IMR-90 (cell line): ENCODE data around the gene CYB5RL. TPM values are rescaled to one million over a fixed set of nuclear protein-coding genes. Genes with fewer than 3 reads are reported as not detected.

Experiments
- ATAC-seq: fragments of 200-7000 bp; cut with Tn5 transposase; 2 replicates; pipeline ENCODE4 v1.9.1; 2020; ENCODE audit warnings: low read depth, mild to moderate bottlenecking, moderate library complexity
- BruUV-seq: library from RNA; stranded (reverse); fragments of 400-500 nt; replicated peaks from 2 replicates; lab custom pipeline; 2021; lab: Mats Ljungman, UMichigan
- CTCF ChIA-PET: fragments of 300-600 bp; formaldehyde crosslinking; extraction: SDS; loops from one replicate; lab custom pipeline; 2021; ENCODE audit warnings: antibody characterized with exemption; lab: Yijun Ruan, JAX
- POLR2A ChIA-PET: fragments of 300-600 bp; sonication (Branson Sonifier 250); formaldehyde crosslinking; loops from one replicate; lab custom pipeline; 2022; ENCODE audit warnings: antibody characterized with exemption; ENCODE audit not compliant: unreplicated experiment; lab: Charles Lee
- DNase-seq: peaks from one replicate; pipeline ENCODE4 v3.0.0; 2013
- H2AFZ ChIP-seq: replicated peaks from 2 replicates; pipeline ENCODE3; 2013; ENCODE audit warnings: low read length, mild to moderate bottlenecking; ENCODE audit not compliant: poor library complexity
- H2AK5ac ChIP-seq: 2 replicates; pipeline ENCODE4 v1.6.1; 2013; ENCODE audit warnings: low read depth, low read length, inconsistent platforms
- H2AK9ac ChIP-seq: replicated peaks from 2 replicates; pipeline ENCODE3; 2013; ENCODE audit warnings: mild to moderate bottlenecking, low read depth, low read length, moderate library complexity; ENCODE audit not compliant: poor library complexity
- H2BK120ac ChIP-seq: 2 replicates; pipeline ENCODE4 v1.6.1; 2013; ENCODE audit warnings: low read depth, low read length, inconsistent platforms
- H2BK15ac ChIP-seq: 3 replicates; pipeline ENCODE4 v1.6.1; 2013; ENCODE audit warnings: low read depth, low read length, inconsistent platforms
- H2BK20ac ChIP-seq: 2 replicates; pipeline ENCODE4 v1.6.1; 2013; ENCODE audit warnings: low read depth, mild to moderate bottlenecking, inconsistent platforms, low read length, moderate library complexity
- H2BK5ac ChIP-seq: 2 replicates; pipeline ENCODE4 v1.6.1; 2013; ENCODE audit warnings: mild to moderate bottlenecking, low read depth, low read length, inconsistent platforms; ENCODE audit not compliant: poor library complexity, severe bottlenecking
- H3K14ac ChIP-seq: replicated peaks from 2 replicates; pipeline ENCODE4 v1.6.1; 2013; ENCODE audit warnings: low read depth, low read length, inconsistent platforms
- H3K18ac ChIP-seq: 2 replicates; pipeline ENCODE4 v1.6.1; 2013; ENCODE audit warnings: low read depth, low read length, control low read depth
- H3K23ac ChIP-seq: 2 replicates; pipeline ENCODE4 v1.6.1; 2013; ENCODE audit warnings: low read depth, low read length, inconsistent platforms
- H3K27ac ChIP-seq: 2 replicates; pipeline ENCODE4 v1.5.1; 2013; ENCODE audit warnings: mild to moderate bottlenecking, control low read depth, low read length; ENCODE audit not compliant: insufficient read depth
- H3K27me3 ChIP-seq: 2 replicates; pipeline ENCODE4 v1.6.1; 2013; ENCODE audit warnings: low read length; ENCODE audit not compliant: control insufficient read depth, insufficient read depth
- H3K36me3 ChIP-seq: 2 replicates; pipeline ENCODE4 v1.6.1; 2013; ENCODE audit warnings: low read length, mixed read lengths; ENCODE audit not compliant: control insufficient read depth, insufficient read depth
- H3K4ac ChIP-seq: 2 replicates; pipeline ENCODE4 v1.6.1; 2013; ENCODE audit warnings: low read depth, low read length, inconsistent platforms
- H3K4me1 ChIP-seq: 2 replicates; pipeline ENCODE4 v1.6.1; 2013; ENCODE audit warnings: low read length, mixed read lengths; ENCODE audit not compliant: control insufficient read depth, insufficient read depth
- H3K4me2 ChIP-seq: 2 replicates; pipeline ENCODE4 v1.6.1; 2013; ENCODE audit warnings: low read depth, mild to moderate bottlenecking, control low read depth, low read length, moderate library complexity
- H3K4me3 ChIP-seq: 2 replicates; pipeline ENCODE4 v1.5.1; 2013; ENCODE audit warnings: low read depth, mild to moderate bottlenecking, control low read depth, low read length, moderate library complexity; ENCODE audit not compliant: insufficient read depth
- H3K56ac ChIP-seq: 2 replicates; pipeline ENCODE4 v1.6.1; 2013; ENCODE audit warnings: low read length, inconsistent platforms; ENCODE audit not compliant: insufficient read depth; ENCODE audit errors: extremely low read depth
- H3K79me1 ChIP-seq, 2 experiments: 2 replicates each; pipeline ENCODE4 v1.6.1; 2013; ENCODE audit warnings: low read length in 2 of 2, inconsistent platforms in 1 of 2, low read depth in 1 of 2
- H3K9ac ChIP-seq: 2 replicates; pipeline ENCODE4 v1.6.1; 2013; ENCODE audit warnings: low read depth, low read length, control low read depth
- H3K9me1 ChIP-seq: 2 replicates; pipeline ENCODE4 v1.6.1; 2013; ENCODE audit warnings: low read length, inconsistent platforms; ENCODE audit not compliant: insufficient read depth
- H3K9me3 ChIP-seq: 2 replicates; pipeline ENCODE4 v1.6.1; 2013; ENCODE audit warnings: low read length; ENCODE audit not compliant: control insufficient read depth, insufficient read depth
- H4K20me1 ChIP-seq: 2 replicates; pipeline ENCODE4 v1.6.1; 2013; ENCODE audit warnings: low read length, inconsistent platforms; ENCODE audit not compliant: insufficient read depth
- H4K5ac ChIP-seq: 2 replicates; pipeline ENCODE4 v1.6.1; 2013; ENCODE audit warnings: mild to moderate bottlenecking, low read depth, low read length, control low read depth
- H4K8ac ChIP-seq, 2 experiments: 2 replicates each; pipeline ENCODE4 v1.6.1; 2013; ENCODE audit warnings: low read depth in 2 of 2, low read length in 2 of 2, control low read depth in 1 of 2, inconsistent platforms in 1 of 2
- H4K91ac ChIP-seq: 2 replicates; pipeline ENCODE4 v1.6.1; 2013; ENCODE audit warnings: low read depth, low read length, inconsistent platforms; ENCODE audit not compliant: insufficient read depth
- BHLHE40 ChIP-seq: fragments of 150-350 bp; IDR thresholded peaks from 2 replicates; pipeline ENCODE4 v1.6.1; 2016; ENCODE audit warnings: mild to moderate bottlenecking, low read depth, low read length
- CEBPB ChIP-seq: IDR thresholded peaks from 2 replicates; pipeline ENCODE4 v1.6.1; 2012; ENCODE audit warnings: low read depth, low read length, improper control_type of control experiment
- CHD1 ChIP-seq: IDR thresholded peaks from 2 replicates; pipeline ENCODE4 v1.6.1; 2012; ENCODE audit warnings: low read depth, low read length, improper control_type of control experiment
- CTCF ChIP-seq: conservative IDR thresholded peaks from 2 replicates; pipeline ENCODE4 v1.5.1; 2012; ENCODE audit warnings: mild to moderate bottlenecking, low read depth, low read length, improper control_type of control experiment
- MAFK ChIP-seq: IDR thresholded peaks from 2 replicates; pipeline ENCODE4 v1.6.1; 2012; ENCODE audit warnings: low read depth, low read length, improper control_type of control experiment
- MXI1 ChIP-seq: IDR thresholded peaks from 2 replicates; pipeline ENCODE4 v1.6.1; 2012; ENCODE audit warnings: low read depth, mild to moderate bottlenecking, low read length, moderate library complexity, borderline replicate concordance
- NFE2L2 ChIP-seq: fragments of 150-350 bp; IDR thresholded peaks from 2 replicates; pipeline ENCODE4 v1.6.1; 2016; ENCODE audit warnings: low read depth, mild to moderate bottlenecking, low read length
- POLR2A ChIP-seq: IDR thresholded peaks from 2 replicates; pipeline ENCODE4 v1.6.1; 2012; ENCODE audit warnings: mild to moderate bottlenecking, low read depth, low read length
- RAD21 ChIP-seq: IDR thresholded peaks from 2 replicates; pipeline ENCODE4 v1.6.1; 2012; ENCODE audit warnings: low read length, improper control_type of control experiment
- RCOR1 ChIP-seq: IDR thresholded peaks from 2 replicates; pipeline ENCODE4 v1.6.1; 2012; ENCODE audit warnings: mild to moderate bottlenecking, low read length, improper control_type of control experiment; ENCODE audit not compliant: insufficient replicate concordance
- RFX5 ChIP-seq: IDR thresholded peaks from 2 replicates; pipeline ENCODE4 v1.8.0; 2012; ENCODE audit warnings: low read depth, mild to moderate bottlenecking, low read length, moderate library complexity
- SMC3 ChIP-seq: fragments of 150-350 bp; IDR thresholded peaks from 2 replicates; pipeline ENCODE4 v1.6.1; 2016; ENCODE audit warnings: low read depth, mild to moderate bottlenecking, antibody characterized with exemption, low read length, moderate library complexity
- WGBS, 2 experiments: methylation state at CpG; one replicate each; pipeline versions ENCODE4 v1.1.5 to v1.1.7; 2013; ENCODE audit warnings: missing lambda C conversion rate in 2 of 2; ENCODE audit not compliant: insufficient read length in 1 of 2; ENCODE audit errors: extremely low coverage in 2 of 2; 5-methylcytosine and 5-hydroxymethylcytosine counted together
- dilution Hi-C: fragments of 300-500 bp; cut with HindIII; formaldehyde crosslinking; loops from one replicate; pipeline ENCODE4 v1.14.3; 2018; ENCODE audit warnings: low sequenced_read_pairs; ENCODE audit not compliant: unreplicated experiment
- in situ Hi-C: fragments of 300-500 bp; cut with MboI; formaldehyde crosslinking; loops from 3 replicates; pipeline ENCODE4 v1.14.3; 2019; ENCODE audit warnings: low sequenced_read_pairs, inconsistent platforms, mixed read lengths
- intact Hi-C: fragments of 100-400 bp; cut with micrococcal nuclease; formaldehyde crosslinking; loops from 2 replicates; pipeline ENCODE4 v1.10.0; 2022
- polyA plus RNA-seq, 3 experiments: library from polyadenylated mRNA; depleted of rRNA; stranded (reverse); fragments of >200 nt; gene quantifications; 2 replicates each; pipeline ENCODE4 v1.2.3, GENCODE V29; 2012; ENCODE audit warnings: low replicate concordance in 1 of 3
- total RNA-seq: library from RNA; depleted of rRNA; stranded (reverse); fragments of >200 nt; gene quantifications from 2 replicates; pipeline ENCODE4 v1.2.3, GENCODE V29; 2012
- TF ChIP-seq, protein P1 (sequence below): fragments of 150-350 bp; IDR thresholded peaks from 2 replicates; pipeline ENCODE4 v1.6.1; 2017; ENCODE audit warnings: mild to moderate bottlenecking, antibody characterized with exemption, low read length, low read depth

The CYB5RL gene
- total and polyA plus RNA-seq, 2 of the 4 experiments (the other 2 are of a cell fraction), result 3.8 to 4.3 TPM

DNA sequence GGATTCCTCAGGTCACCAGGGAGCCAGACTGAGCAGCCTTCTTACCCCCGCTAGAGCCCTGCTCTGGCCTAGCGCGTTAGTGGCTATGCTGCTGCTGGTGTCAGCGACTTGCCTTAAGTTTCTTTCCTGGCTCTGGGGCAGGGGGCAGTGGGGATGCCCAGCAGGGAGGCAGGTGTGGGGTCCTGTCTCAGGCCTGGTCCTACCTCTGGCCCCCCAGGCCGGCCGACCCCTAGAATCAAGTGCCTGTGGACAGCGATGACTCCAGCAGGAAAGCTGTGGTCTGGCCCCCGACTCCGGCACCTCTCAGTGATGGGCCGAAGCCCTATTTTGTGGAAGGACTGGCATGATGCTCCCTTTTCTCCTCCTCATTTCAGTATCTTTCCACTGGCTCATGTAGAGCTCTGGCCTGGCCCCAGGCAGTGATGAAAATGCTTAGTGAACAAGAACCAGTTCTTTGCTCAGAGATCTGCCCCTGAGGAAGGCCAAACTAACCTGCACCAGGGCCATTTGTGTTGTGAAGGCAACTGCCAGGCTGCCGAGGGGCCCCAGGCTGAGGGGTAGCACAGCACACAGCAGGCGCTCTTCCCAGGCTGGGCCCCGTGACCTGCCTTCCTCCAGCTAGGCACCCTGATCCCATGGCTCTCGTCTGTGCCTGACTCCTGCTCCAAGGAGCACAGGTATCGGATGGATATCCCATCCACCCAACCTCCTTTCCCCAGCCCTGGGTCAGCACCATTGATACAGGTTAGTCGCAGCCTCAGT, 23.8 kb upstream of the CYB5RL start:
- H3K18ac ChIP-seq, result no peak overlapping the region
- in situ Hi-C loops, result loop anchor here (25.0 kb wide), 1 partner anchor 361 kb away; no protein-coding TSS in a partner anchor
- H3K9ac ChIP-seq, result no peak overlapping the region
- H3K4me1 ChIP-seq, result peaks cover 22% of the 10 kb centered on the region
- no peaks in the 10 kb centered on the region for H3K27me3 ChIP-seq
- no peak overlapping the region for H2BK20ac ChIP-seq
- intact Hi-C loops, result loop anchor here (10.0 kb wide), 1 partner anchor 181 kb away; the partner anchor contains the start of gene SSBP3
- H2AK9ac ChIP-seq, result no peak overlapping the region
- peaks cover 19% of the 10 kb centered on the region for H4K20me1 ChIP-seq
- ChIA-PET CTCF (no interaction called here), POLR2A (no interaction called here)
- DNase-seq (no peak), ATAC-seq (no peak)
- peaks cover 25% of the 10 kb centered on the region for H3K9me1 ChIP-seq
- H2BK5ac ChIP-seq, result no peak overlapping the region
- H3K36me3 ChIP-seq, result peaks cover 21% of the 10 kb centered on the region; the same call in 1 of the 2 replicates
- no peak overlapping the region for H3K4ac ChIP-seq
- no peak for TF ChIP-seq CHD1
- no peak for TF ChIP-seq RFX5
- no peak for TF ChIP-seq MXI1
- TF ChIP-seq SMC3, result no peak
- no peak for TF ChIP-seq BHLHE40
- TF ChIP-seq MAFK, result no peak
- TF ChIP-seq RAD21, result no peak
- no peak for TF ChIP-seq RCOR1
- TF ChIP-seq CTCF, result no peak
- TF ChIP-seq, protein P1, sequence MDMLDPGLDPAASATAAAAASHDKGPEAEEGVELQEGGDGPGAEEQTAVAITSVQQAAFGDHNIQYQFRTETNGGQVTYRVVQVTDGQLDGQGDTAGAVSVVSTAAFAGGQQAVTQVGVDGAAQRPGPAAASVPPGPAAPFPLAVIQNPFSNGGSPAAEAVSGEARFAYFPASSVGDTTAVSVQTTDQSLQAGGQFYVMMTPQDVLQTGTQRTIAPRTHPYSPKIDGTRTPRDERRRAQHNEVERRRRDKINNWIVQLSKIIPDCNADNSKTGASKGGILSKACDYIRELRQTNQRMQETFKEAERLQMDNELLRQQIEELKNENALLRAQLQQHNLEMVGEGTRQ, result no peak
- TF ChIP-seq POLR2A, result no peak
- TF ChIP-seq CEBPB, result no peak
- TF ChIP-seq NFE2L2, result no peak
- WGBS, 2 experiments, result 83% methylated on average over 9 of the region's 16 CpGs; no CpG with 5 or more reads in 1 of the 2 experiments
- dilution Hi-C loops, result no loop called here
- H3K9me3 ChIP-seq, result no peaks in the 10 kb centered on the region
- no peak overlapping the region for H2BK120ac ChIP-seq
- no peak overlapping the region for H3K23ac ChIP-seq
- no peak overlapping the region for H4K8ac ChIP-seq
- no peak overlapping the region for H3K4me3 ChIP-seq
- peaks cover 0 to 9% of the 10 kb centered on the region in 2 experiments; a peak in 1 of 4 replicates for H3K79me1 ChIP-seq
- no peak overlapping the region for H3K4me2 ChIP-seq
- no peak overlapping the region for H2AK5ac ChIP-seq
- BruUV-seq, result no TSS peak
- no peak overlapping the region for H4K5ac ChIP-seq
- H3K27ac ChIP-seq, result no peak overlapping the region
- no peak overlapping the region for H2BK15ac ChIP-seq
- H2AFZ ChIP-seq, result no peak overlapping the region
- H3K14ac ChIP-seq, result no peak overlapping the region
- no peak overlapping the region for H4K91ac ChIP-seq
- no peak overlapping the region for H3K56ac ChIP-seq
